Smooth muscle cell (in vitro differentiated cells): Measurements from ENCODE around the gene SERPINA5. TPM values are rescaled to one million over a fixed set of nuclear protein-coding genes. Genes with fewer than 3 reads are reported as not detected.

Source experiments
- DNase-seq: peaks from one replicate; lab custom pipeline; 2025; ENCODE audit not compliant: unreplicated experiment; lab: John Stamatoyannopoulos, UW
- H2AFZ ChIP-seq: fragments of 200-600 bp; sonication (generic); 2 replicates; pipeline ENCODE4 v1.6.0; 2016; ENCODE audit warnings: antibody characterized with exemption, low read depth, mild to moderate bottlenecking
- H3F3A ChIP-seq: fragments of 200-600 bp; sonication (generic); 2 replicates; pipeline ENCODE4 v1.6.0; 2017; ENCODE audit warnings: antibody characterized with exemption, low read depth
- H3K27ac ChIP-seq: fragments of 200-600 bp; sonication (generic); 2 replicates; pipeline ENCODE4 v1.5.1; 2016; ENCODE audit warnings: low read depth, mild to moderate bottlenecking
- H3K27me3 ChIP-seq: fragments of 200-600 bp; sonication (generic); 2 replicates; pipeline ENCODE4 v1.6.1; 2016; ENCODE audit warnings: low read depth, mild to moderate bottlenecking
- H3K36me3 ChIP-seq: fragments of 200-600 bp; sonication (generic); 2 replicates; pipeline ENCODE4 v1.5.1; 2016; ENCODE audit warnings: low read depth
- H3K4me1 ChIP-seq: fragments of 200-600 bp; sonication (generic); 2 replicates; pipeline ENCODE4 v1.5.1; 2016; ENCODE audit warnings: low read depth
- H3K4me2 ChIP-seq: fragments of 200-600 bp; sonication (generic); 2 replicates; pipeline ENCODE4 v1.6.0; 2016; ENCODE audit warnings: mild to moderate bottlenecking
- H3K4me3 ChIP-seq: fragments of 200-600 bp; sonication (generic); 2 replicates; pipeline ENCODE4 v1.5.1; 2016; ENCODE audit warnings: mild to moderate bottlenecking
- H3K79me2 ChIP-seq: fragments of 200-600 bp; sonication (generic); 2 replicates; pipeline ENCODE4 v1.6.0; 2016; ENCODE audit warnings: low read depth, mild to moderate bottlenecking
- H3K9ac ChIP-seq: fragments of 200-600 bp; sonication (generic); 2 replicates; pipeline ENCODE4 v1.6.0; 2016; ENCODE audit warnings: low read depth
- H3K9me3 ChIP-seq: fragments of 200-600 bp; sonication (generic); replicated peaks from 2 replicates; pipeline ENCODE4 v1.5.1; 2016; ENCODE audit warnings: low read depth
- H4K20me1 ChIP-seq: fragments of 200-600 bp; sonication (generic); 2 replicates; pipeline ENCODE4 v1.6.0; 2016; ENCODE audit warnings: low read depth
- CTCF ChIP-seq: fragments of 200-600 bp; sonication (generic); IDR thresholded peaks from 2 replicates; pipeline ENCODE4 v1.5.1; 2017; ENCODE audit warnings: borderline replicate concordance, mild to moderate bottlenecking, antibody characterized with exemption; ENCODE audit not compliant: insufficient read depth, poor library complexity, severe bottlenecking
- WGBS: methylation state at CpG from one replicate; pipeline ENCODE4 v1.1.7; 2016; ENCODE audit warnings: low lambda C conversion rate; 5-methylcytosine and 5-hydroxymethylcytosine counted together
- polyA plus RNA-seq: library from polyadenylated mRNA; unstranded; fragments of >200 nt; fragmentation: Nextera tagmentation; extraction: Ambion mirVana; gene quantifications from 2 replicates; pipeline ENCODE4 v1.2.1, GENCODE V29; 2016
- total RNA-seq: library from RNA; depleted of rRNA; stranded (reverse); fragments of >200 nt; gene quantifications from 2 replicates; pipeline ENCODE4 v1.2.3, GENCODE V29; 2014

The SERPINA5 gene
- total and polyA plus RNA-seq, 2 experiments from 2014 or later = 0.27 to 0.43 TPM

DNA sequence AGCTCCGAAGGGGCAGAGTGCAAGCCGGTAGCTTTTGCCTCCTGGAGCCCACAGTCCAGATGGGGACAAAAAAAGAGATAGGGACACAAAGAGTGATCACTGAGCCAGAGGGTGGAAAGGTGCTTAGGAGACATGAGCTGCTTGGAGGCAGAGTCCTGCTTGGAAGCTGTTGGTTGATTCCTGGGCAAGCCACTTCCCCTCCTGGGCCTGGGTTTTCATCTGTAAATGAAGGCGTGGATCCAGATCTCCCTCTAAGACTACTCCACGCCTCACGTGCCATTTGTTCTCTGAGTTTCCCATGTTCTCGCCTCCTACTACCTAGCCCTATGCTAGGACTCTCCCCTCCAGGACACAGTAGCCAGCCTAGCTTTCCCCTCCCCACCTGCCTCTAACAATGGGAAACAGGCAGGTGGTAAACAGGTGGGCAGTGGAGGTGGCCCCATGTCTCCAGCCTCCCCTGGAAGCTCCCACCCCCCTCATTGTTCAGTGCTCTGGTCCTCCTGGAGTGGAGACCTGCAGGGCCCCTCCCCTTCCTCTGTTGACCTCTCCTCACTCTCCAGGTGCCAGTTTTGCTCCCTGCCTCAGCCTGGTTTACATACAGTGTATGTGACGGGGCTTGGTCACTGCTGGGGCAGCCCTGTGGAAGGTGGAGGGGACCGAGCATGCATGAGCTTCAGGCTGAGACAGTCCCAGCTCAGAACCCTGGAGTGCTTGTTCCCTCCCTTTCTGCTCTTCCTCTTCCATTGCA lies 34.8 kb downstream of the SERPINA5 start:
- Histone ChIP-seq H3K36me3 (no peaks in the 10 kb centered on the region), H3K27ac (no peak overlapping the region), H3K79me2 (no peaks in the 10 kb centered on the region), H3K4me3 (no peak overlapping the region), H3K4me1 (peaks cover 6% of the 10 kb centered on the region), H3F3A (no peaks in the 10 kb centered on the region), H4K20me1 (no peaks in the 10 kb centered on the region), H3K4me2 (no peak overlapping the region), H3K9me3 (peaks cover 3% of the 10 kb centered on the region), H2AFZ (no peak overlapping the region), H3K27me3 (no peaks in the 10 kb centered on the region), H3K9ac (no peak overlapping the region)
- TF ChIP-seq CTCF = no peak
- no peak for DNase-seq
- 91% methylated on average over 8 of the region's 8 CpGs for WGBS

GRCh38 chr14:94617366-94617941 lies 36.2 kb downstream of the SERPINA5 start:
- H4K20me1 ChIP-seq = no peaks in the 10 kb centered on the region
- no peak for TF ChIP-seq CTCF
- no peaks in the 10 kb centered on the region for H3K36me3 ChIP-seq
- H3K27me3 ChIP-seq = no peaks in the 10 kb centered on the region
- H3F3A ChIP-seq = no peaks in the 10 kb centered on the region
- peaks cover 3% of the 10 kb centered on the region for H3K9me3 ChIP-seq
- 82% methylated on average over 5 of the region's 5 CpGs for WGBS
- no peak overlapping the region for H3K27ac ChIP-seq
- no peak overlapping the region for H2AFZ ChIP-seq
- H3K79me2 ChIP-seq = no peaks in the 10 kb centered on the region
- DNase-seq = no peak
- H3K4me2 ChIP-seq = no peak overlapping the region
- H3K4me3 ChIP-seq = no peak overlapping the region
- H3K4me1 ChIP-seq = peaks cover 6% of the 10 kb centered on the region
- H3K9ac ChIP-seq = no peak overlapping the region

- WGBS = 85% methylated on average over 3 of the region's 3 CpGs
- no peaks in the 10 kb centered on the region for H3K36me3 ChIP-seq
- H3K27ac ChIP-seq = no peak overlapping the region
- no peak overlapping the region for H3K4me2 ChIP-seq
- peaks cover under 1% of the 10 kb centered on the region for H3K4me1 ChIP-seq
- H3K4me3 ChIP-seq = no peak overlapping the region
- H3K79me2 ChIP-seq = no peaks in the 10 kb centered on the region
- H3K9ac ChIP-seq = no peak overlapping the region
- H3K9me3 ChIP-seq = peaks cover 3% of the 10 kb centered on the region
- no peak for DNase-seq
- no peaks in the 10 kb centered on the region for H3F3A ChIP-seq
- no peaks in the 10 kb centered on the region for H4K20me1 ChIP-seq
- H2AFZ ChIP-seq = no peak overlapping the region
- H3K27me3 ChIP-seq = no peaks in the 10 kb centered on the region
- no peak for TF ChIP-seq CTCF
Observed at GRCh38 chr14:94617988-94618822, 37.0 kb downstream of the SERPINA5 start.
